ENCODE measurements around the gene NUP205. TPM values are rescaled to one million over a fixed set of nuclear protein-coding genes. Genes with fewer than 3 reads are reported as not detected.

The NUP205 gene
- total and polyA plus RNA-seq, 4 donors, result 39.7 to 51.5 (median 44.8) TPM

- no peak for DNase-seq (ENCODE audit: low read depth in 4 of 6, low spot score in 6 of 6)
- 95% methylated on average over 3 of the region's 3 CpGs for WGBS (ENCODE audit: insufficient coverage)
- H3K27ac ChIP-seq (ENCODE audit: low read depth, low read length), result no peak overlapping the region
Observed at GRCh38 chr7:135517060-135517459, 40.7 kb upstream of the NUP205 start.

GRCh38 chr7:135518748-135519147 lies 39.0 kb upstream of the NUP205 start:
- Histone ChIP-seq H3K4me3 (ENCODE audit: low read depth, low read length) (no peak overlapping the region), H3K27ac (ENCODE audit: low read depth, low read length) (no peak overlapping the region), H3K9me3 (ENCODE audit: control insufficient read depth, insufficient read depth, low read length) (no peaks in the 10 kb centered on the region), H3K27me3 (ENCODE audit: control insufficient read depth, insufficient read depth, low read length) (no peaks in the 10 kb centered on the region), H3K4me1 (ENCODE audit: control insufficient read depth, insufficient read depth, low read length) (no peaks in the 10 kb centered on the region), H3K36me3 (ENCODE audit: control insufficient read depth, insufficient read depth, low read length) (no peaks in the 10 kb centered on the region)
- DNase-seq (ENCODE audit: low read depth in 4 of 6, low spot score in 6 of 6), result no peak
- WGBS (ENCODE audit: insufficient coverage), result no CpG with 5 or more reads among the region's 1 CpG

More at GRCh38 chr7:135517060-135517459, 40.7 kb upstream of the NUP205 start:
- Histone ChIP-seq H3K36me3 (ENCODE audit: control insufficient read depth, insufficient read depth, low read length) (no peaks in the 10 kb centered on the region), H3K4me1 (ENCODE audit: control insufficient read depth, insufficient read depth, low read length) (no peaks in the 10 kb centered on the region), H3K9me3 (ENCODE audit: control insufficient read depth, insufficient read depth, low read length) (no peaks in the 10 kb centered on the region), H3K27me3 (ENCODE audit: control insufficient read depth, insufficient read depth, low read length) (no peaks in the 10 kb centered on the region), H3K4me3 (ENCODE audit: low read depth, low read length) (no peak overlapping the region)

DNA sequence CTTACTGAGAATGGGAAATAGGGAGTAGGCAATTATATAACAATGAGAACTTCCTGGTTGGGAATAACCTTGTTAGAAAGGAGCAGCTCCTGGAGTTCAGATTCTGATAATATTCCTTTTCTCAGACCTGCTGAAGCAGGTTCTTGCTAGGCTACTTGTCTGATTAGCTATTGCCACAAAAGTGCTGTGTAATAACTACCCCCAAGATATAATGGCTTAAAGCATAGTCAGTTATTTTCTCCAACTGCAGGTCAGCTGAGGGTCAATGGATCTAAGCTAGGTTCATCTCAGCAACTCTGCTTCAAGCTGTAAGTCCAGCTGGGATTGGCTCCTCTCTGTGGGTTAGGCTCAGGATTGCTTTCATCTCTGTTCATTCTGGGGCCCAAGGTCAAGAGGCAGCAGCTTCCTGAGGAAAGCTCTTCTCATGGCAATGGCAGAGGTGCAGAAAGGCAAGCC lies 38.5 kb upstream of the NUP205 start:
- Histone ChIP-seq H3K4me1 (ENCODE audit: control insufficient read depth, insufficient read depth, low read length) (no peaks in the 10 kb centered on the region), H3K27me3 (ENCODE audit: control insufficient read depth, insufficient read depth, low read length) (no peaks in the 10 kb centered on the region), H3K4me3 (ENCODE audit: low read depth, low read length) (no peak overlapping the region), H3K27ac (ENCODE audit: low read depth, low read length) (no peak overlapping the region), H3K9me3 (ENCODE audit: control insufficient read depth, insufficient read depth, low read length) (no peaks in the 10 kb centered on the region), H3K36me3 (ENCODE audit: control insufficient read depth, insufficient read depth, low read length) (no peaks in the 10 kb centered on the region)
- DNase-seq (ENCODE audit: low read depth in 4 of 6, low spot score in 6 of 6), result no peak

DNA sequence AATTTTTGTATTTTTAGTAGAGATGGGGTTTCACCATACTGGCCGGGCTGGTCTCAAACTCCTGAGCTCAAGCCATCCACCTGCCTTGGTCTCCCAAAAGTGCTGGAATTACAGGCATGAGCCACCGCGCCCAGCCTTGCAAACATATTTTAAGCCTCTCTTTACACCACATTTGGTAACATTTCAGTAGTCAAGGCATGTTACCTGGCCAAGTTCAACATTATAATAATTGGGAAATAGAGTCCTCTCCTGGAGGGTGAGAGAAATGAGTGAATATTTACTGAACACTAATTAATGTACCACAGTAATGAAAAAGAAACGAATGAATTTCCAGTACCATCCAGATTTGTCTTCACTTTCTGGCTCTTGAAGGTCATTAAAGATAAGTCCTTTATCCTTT lies 37.8 kb upstream of the NUP205 start:
- Histone ChIP-seq H3K9me3 (ENCODE audit: control insufficient read depth, insufficient read depth, low read length) (no peaks in the 10 kb centered on the region), H3K4me3 (ENCODE audit: low read depth, low read length) (no peak overlapping the region), H3K36me3 (ENCODE audit: control insufficient read depth, insufficient read depth, low read length) (no peaks in the 10 kb centered on the region), H3K4me1 (ENCODE audit: control insufficient read depth, insufficient read depth, low read length) (no peaks in the 10 kb centered on the region), H3K27me3 (ENCODE audit: control insufficient read depth, insufficient read depth, low read length) (no peaks in the 10 kb centered on the region), H3K27ac (ENCODE audit: low read depth, low read length) (no peak overlapping the region)
- no CpG with 5 or more reads among the region's 4 CpGs for WGBS (ENCODE audit: insufficient coverage)
- DNase-seq (ENCODE audit: low read depth in 4 of 6, low spot score in 6 of 6), result no peak

GRCh38 chr7:135522509-135522908 lies 35.2 kb upstream of the NUP205 start:
- Histone ChIP-seq H3K4me3 (ENCODE audit: low read depth, low read length) (no peak overlapping the region), H3K4me1 (ENCODE audit: control insufficient read depth, insufficient read depth, low read length) (no peaks in the 10 kb centered on the region), H3K9me3 (ENCODE audit: control insufficient read depth, insufficient read depth, low read length) (no peaks in the 10 kb centered on the region), H3K27ac (ENCODE audit: low read depth, low read length) (no peak overlapping the region), H3K27me3 (ENCODE audit: control insufficient read depth, insufficient read depth, low read length) (no peaks in the 10 kb centered on the region), H3K36me3 (ENCODE audit: control insufficient read depth, insufficient read depth, low read length) (no peaks in the 10 kb centered on the region)
- DNase-seq (ENCODE audit: low read depth in 4 of 6, low spot score in 6 of 6), result no peak
- 93% methylated on average over 3 of the region's 6 CpGs for WGBS (ENCODE audit: insufficient coverage)

GRCh38 chr7:135523146-135523545 lies 34.6 kb upstream of the NUP205 start:
- no peak for DNase-seq (ENCODE audit: low read depth in 4 of 6, low spot score in 6 of 6)
- H3K4me1 ChIP-seq (ENCODE audit: control insufficient read depth, insufficient read depth, low read length), result no peaks in the 10 kb centered on the region
- no peak overlapping the region for H3K27ac ChIP-seq (ENCODE audit: low read depth, low read length)
- no CpG with 5 or more reads among the region's 1 CpG for WGBS (ENCODE audit: insufficient coverage)
- no peaks in the 10 kb centered on the region for H3K9me3 ChIP-seq (ENCODE audit: control insufficient read depth, insufficient read depth, low read length)
- H3K36me3 ChIP-seq (ENCODE audit: control insufficient read depth, insufficient read depth, low read length), result no peaks in the 10 kb centered on the region
- H3K4me3 ChIP-seq (ENCODE audit: low read depth, low read length), result no peak overlapping the region
- no peaks in the 10 kb centered on the region for H3K27me3 ChIP-seq (ENCODE audit: control insufficient read depth, insufficient read depth, low read length)

DNA sequence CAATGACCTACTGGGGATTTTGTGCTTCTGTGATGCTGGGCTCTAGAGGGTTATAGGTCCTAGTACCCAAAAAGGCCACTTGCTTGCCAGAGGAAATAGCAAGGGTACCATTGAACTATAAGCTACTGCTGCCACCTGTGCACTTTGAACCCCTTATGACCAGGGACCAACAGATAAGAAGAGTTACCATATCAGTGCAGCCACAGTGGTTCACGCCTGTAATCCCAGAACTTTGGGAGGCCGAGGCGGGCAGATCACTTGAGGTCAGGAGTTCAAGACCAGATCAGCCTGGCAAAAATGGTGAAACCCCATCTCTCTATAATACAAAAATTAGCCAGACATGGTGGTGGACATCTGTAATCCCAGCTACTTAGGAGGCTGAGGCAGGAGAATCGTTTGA lies 32.3 kb upstream of the NUP205 start:
- no peak overlapping the region for H3K27ac ChIP-seq (ENCODE audit: low read depth, low read length)
- no peak for DNase-seq (ENCODE audit: low read depth in 4 of 6, low spot score in 6 of 6)
- no peak overlapping the region for H3K4me3 ChIP-seq (ENCODE audit: low read depth, low read length)
- H3K36me3 ChIP-seq (ENCODE audit: control insufficient read depth, insufficient read depth, low read length), result no peaks in the 10 kb centered on the region
- no peaks in the 10 kb centered on the region for H3K9me3 ChIP-seq (ENCODE audit: control insufficient read depth, insufficient read depth, low read length)
- H3K27me3 ChIP-seq (ENCODE audit: control insufficient read depth, insufficient read depth, low read length), result no peaks in the 10 kb centered on the region
- no peaks in the 10 kb centered on the region for H3K4me1 ChIP-seq (ENCODE audit: control insufficient read depth, insufficient read depth, low read length)
- WGBS (ENCODE audit: insufficient coverage), result 100% methylated on average over 2 of the region's 4 CpGs

DNA sequence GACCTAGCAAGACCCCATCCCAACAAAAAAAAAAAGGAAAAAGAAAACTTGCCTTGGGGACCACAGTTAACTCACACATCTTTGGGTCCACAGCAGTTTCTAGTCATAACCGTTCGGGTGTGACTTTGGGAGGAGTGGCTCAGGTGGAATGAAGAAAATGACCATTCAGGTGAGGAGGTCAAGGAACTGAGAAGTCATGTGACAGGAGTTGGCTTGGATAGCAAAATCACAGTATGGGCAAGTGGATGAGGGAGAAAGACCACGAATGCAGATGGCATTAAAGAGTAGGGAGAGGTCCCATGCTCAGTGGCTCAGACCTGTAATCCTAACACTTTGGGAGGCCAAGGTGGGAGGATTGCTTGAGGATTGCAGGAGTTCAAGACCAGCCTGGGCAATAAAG lies 30.7 kb upstream of the NUP205 start:
- WGBS (ENCODE audit: insufficient coverage), result 90% methylated on average over 3 of the region's 3 CpGs

DNA sequence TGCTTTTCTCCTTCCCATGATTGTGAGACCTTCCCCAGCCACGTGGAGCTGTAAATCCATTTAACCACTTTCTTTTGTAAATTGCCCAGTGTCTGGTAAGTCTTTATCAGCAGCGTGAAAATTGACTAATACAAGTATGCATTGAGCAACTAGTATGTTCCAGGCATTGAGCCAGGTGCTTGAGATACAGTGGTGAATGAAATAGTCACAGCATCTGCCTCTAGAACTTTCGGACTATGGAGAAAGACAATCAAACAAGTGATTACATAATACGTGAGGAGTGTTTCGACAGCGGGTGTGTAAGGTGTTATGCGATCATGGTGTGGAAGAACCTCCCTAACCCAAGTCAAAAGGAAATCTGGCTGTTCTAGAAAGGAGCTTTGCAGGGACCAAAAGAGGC lies 21.6 kb upstream of the NUP205 start:
- no peak overlapping the region for H3K27ac ChIP-seq (ENCODE audit: low read depth, low read length)
- H3K36me3 ChIP-seq (ENCODE audit: control insufficient read depth, insufficient read depth, low read length), result no peaks in the 10 kb centered on the region
- 100% methylated on average over 1 of the region's 7 CpGs for WGBS (ENCODE audit: insufficient coverage)

More for the DNA sequence above, 30.7 kb upstream of the NUP205 start:
- Histone ChIP-seq H3K4me3 (ENCODE audit: low read depth, low read length) (no peak overlapping the region), H3K9me3 (ENCODE audit: control insufficient read depth, insufficient read depth, low read length) (no peaks in the 10 kb centered on the region), H3K4me1 (ENCODE audit: control insufficient read depth, insufficient read depth, low read length) (no peaks in the 10 kb centered on the region), H3K36me3 (ENCODE audit: control insufficient read depth, insufficient read depth, low read length) (no peaks in the 10 kb centered on the region), H3K27ac (ENCODE audit: low read depth, low read length) (no peak overlapping the region), H3K27me3 (ENCODE audit: control insufficient read depth, insufficient read depth, low read length) (no peaks in the 10 kb centered on the region)
- no peak for DNase-seq (ENCODE audit: low read depth in 4 of 6, low spot score in 6 of 6)

DNA sequence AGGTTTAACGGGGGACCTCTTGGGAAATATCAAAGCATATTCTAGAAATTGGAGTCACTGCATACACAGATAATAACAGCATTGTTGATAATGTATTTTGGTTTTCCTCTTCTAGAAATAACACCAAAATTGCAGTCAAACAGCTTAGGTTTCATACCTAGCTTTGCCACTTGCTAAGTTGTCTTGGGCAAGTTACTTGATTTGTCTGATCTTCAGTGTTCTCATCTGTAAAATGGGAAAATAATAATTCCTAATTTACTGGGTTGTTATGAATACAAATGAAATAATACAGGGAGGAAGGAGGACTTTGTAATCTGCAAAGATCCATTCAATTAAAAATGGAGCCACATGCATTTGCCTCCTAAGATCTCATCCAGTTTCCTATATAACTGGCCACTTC lies 20.3 kb upstream of the NUP205 start:
- H3K27me3 ChIP-seq (ENCODE audit: control insufficient read depth, insufficient read depth, low read length), result no peaks in the 10 kb centered on the region
- DNase-seq (ENCODE audit: low read depth in 4 of 6, low spot score in 6 of 6), result no peak
- no peak overlapping the region for H3K27ac ChIP-seq (ENCODE audit: low read depth, low read length)
- no peaks in the 10 kb centered on the region for H3K4me1 ChIP-seq (ENCODE audit: control insufficient read depth, insufficient read depth, low read length)
- no peak overlapping the region for H3K4me3 ChIP-seq (ENCODE audit: low read depth, low read length)
- no peaks in the 10 kb centered on the region for H3K36me3 ChIP-seq (ENCODE audit: control insufficient read depth, insufficient read depth, low read length)
- H3K9me3 ChIP-seq (ENCODE audit: control insufficient read depth, insufficient read depth, low read length), result no peaks in the 10 kb centered on the region
- WGBS (ENCODE audit: insufficient coverage), result no CpG with 5 or more reads among the region's 1 CpG

More for the DNA sequence above, 21.6 kb upstream of the NUP205 start:
- DNase-seq (ENCODE audit: low read depth in 4 of 6, low spot score in 6 of 6), result no peak
- no peaks in the 10 kb centered on the region for H3K4me1 ChIP-seq (ENCODE audit: control insufficient read depth, insufficient read depth, low read length)
- H3K9me3 ChIP-seq (ENCODE audit: control insufficient read depth, insufficient read depth, low read length), result no peaks in the 10 kb centered on the region
- H3K4me3 ChIP-seq (ENCODE audit: low read depth, low read length), result no peak overlapping the region
- no peaks in the 10 kb centered on the region for H3K27me3 ChIP-seq (ENCODE audit: control insufficient read depth, insufficient read depth, low read length)
